Neural cell (in vitro differentiated cells): Measurements from ENCODE around the gene STN1. TPM values are rescaled to one million over a fixed set of nuclear protein-coding genes. Genes with fewer than 3 reads are reported as not detected.

Experiments used
- H2AFZ ChIP-seq: fragments of 200-600, 300-800 bp; sonication (generic), shearing (Covaris generic); 2 replicates; pipeline ENCODE4 v1.6.0; 2014; ENCODE audit warnings: low read depth, mild to moderate bottlenecking, antibody characterized with exemption, low read length, moderate library complexity
- H3F3A ChIP-seq: fragments of 200-600 bp; shearing (Covaris generic); 2 replicates; pipeline ENCODE4 v1.6.1; 2016; ENCODE audit warnings: mild to moderate bottlenecking, moderate library complexity, mixed read lengths, antibody characterized with exemption, low read length; ENCODE audit not compliant: insufficient read depth, poor library complexity, severe bottlenecking
- H3K27ac ChIP-seq: fragments of 200-600, 300-800 bp; sonication (generic), shearing (Covaris generic); 2 replicates; pipeline ENCODE4 v1.5.1; 2014; ENCODE audit warnings: mild to moderate bottlenecking, low read length, moderate library complexity
- H3K27me3 ChIP-seq: fragments of 300-800, 200-600 bp; sonication (generic), shearing (Covaris generic); 2 replicates; pipeline ENCODE4 v1.6.0; 2014; ENCODE audit warnings: mild to moderate bottlenecking, low read depth, low read length, moderate library complexity; ENCODE audit not compliant: insufficient read depth
- H3K36me3 ChIP-seq: fragments of 300-800, 200-600 bp; sonication (generic), shearing (Covaris generic); 2 replicates; pipeline ENCODE4 v1.5.1; 2014; ENCODE audit warnings: mild to moderate bottlenecking, antibody characterized with exemption, low read length, moderate library complexity; ENCODE audit not compliant: insufficient read depth
- H3K4me2 ChIP-seq: fragments of 300-800, 200-600 bp; sonication (generic), shearing (Covaris generic); 2 replicates; pipeline ENCODE4 v1.6.0; 2014; ENCODE audit warnings: mild to moderate bottlenecking, low read length
- H3K4me3 ChIP-seq: fragments of 300-800, 200-600 bp; sonication (generic), shearing (Covaris generic); 2 replicates; pipeline ENCODE4 v1.5.1; 2014; ENCODE audit warnings: mild to moderate bottlenecking, low read length, moderate library complexity
- H3K79me2 ChIP-seq: fragments of 200-600 bp; shearing (Covaris generic); replicated peaks from 2 replicates; pipeline ENCODE4 v1.6.0; 2014; ENCODE audit warnings: mild to moderate bottlenecking, low read length, moderate library complexity; ENCODE audit not compliant: insufficient read depth
- H3K9ac ChIP-seq: fragments of 300-800, 200-600 bp; sonication (generic), shearing (Covaris generic); 2 replicates; pipeline ENCODE4 v1.6.1; 2016; ENCODE audit warnings: mild to moderate bottlenecking, low read length, mixed read lengths
- H3K9me2 ChIP-seq: fragments of 200-600 bp; shearing (Covaris generic); 2 replicates; pipeline ENCODE4 v1.6.1; 2016; ENCODE audit warnings: mild to moderate bottlenecking, low read length, mixed read lengths; ENCODE audit not compliant: insufficient read depth
- H3K9me3 ChIP-seq: fragments of 200-600, 300-800 bp; sonication (generic), shearing (Covaris generic); 2 replicates; pipeline ENCODE4 v1.6.1; 2016; ENCODE audit warnings: mild to moderate bottlenecking, mixed run types, low read length, moderate library complexity, mixed read lengths
- H4K20me1 ChIP-seq: fragments of 200-600 bp; shearing (Covaris generic); 2 replicates; pipeline ENCODE4 v1.6.1; 2016; ENCODE audit warnings: mild to moderate bottlenecking, mixed run types; ENCODE audit not compliant: insufficient read depth
- EP300 ChIP-seq: fragments of 450-650 bp; conservative IDR thresholded peaks from 2 replicates; pipeline ENCODE4 v1.6.1; 2014; ENCODE audit warnings: antibody characterized with exemption, mild to moderate bottlenecking, moderate library complexity; ENCODE audit not compliant: poor library complexity, severe bottlenecking
- EZH2 ChIP-seq: fragments of 200-600, 300-800 bp; shearing (Covaris generic), sonication (generic); IDR thresholded peaks from 2 replicates; pipeline ENCODE4 v1.6.1; 2014; ENCODE audit warnings: antibody characterized with exemption, low read length, borderline replicate concordance, mild to moderate bottlenecking; ENCODE audit not compliant: insufficient read depth, poor library complexity, severe bottlenecking
- MXI1 ChIP-seq: fragments of 450-650 bp; conservative IDR thresholded peaks from 2 replicates; pipeline ENCODE4 v1.6.1; 2014; ENCODE audit warnings: antibody characterized with exemption, mild to moderate bottlenecking; ENCODE audit not compliant: poor library complexity, severe bottlenecking
- POLR2AphosphoS5 ChIP-seq: IDR thresholded peaks from 2 replicates; pipeline ENCODE4 v1.6.1; 2012
- RAD21 ChIP-seq: fragments of 450-650 bp; conservative IDR thresholded peaks from 2 replicates; pipeline ENCODE4 v1.6.1; 2014; ENCODE audit warnings: antibody characterized with exemption, mild to moderate bottlenecking, moderate library complexity
- SMC3 ChIP-seq: fragments of 450-650 bp; conservative IDR thresholded peaks from 2 replicates; pipeline ENCODE4 v1.6.1; 2014; ENCODE audit warnings: antibody characterized with exemption, mild to moderate bottlenecking, moderate library complexity; ENCODE audit not compliant: poor library complexity
- TAF1 ChIP-seq: IDR thresholded peaks from 2 replicates; pipeline ENCODE4 v1.6.1; 2012; ENCODE audit warnings: low read depth
- polyA plus RNA-seq: library from polyadenylated mRNA; depleted of rRNA; stranded (reverse); fragments of >200 nt; gene quantifications from 2 replicates; pipeline ENCODE4 v1.2.3, GENCODE V29; 2014
- TF ChIP-seq, protein P1 (sequence below): fragments of 450-650 bp; IDR thresholded peaks from 2 replicates; pipeline ENCODE4 v1.5.1; 2014; ENCODE audit warnings: antibody characterized with exemption, mild to moderate bottlenecking, moderate library complexity; ENCODE audit not compliant: poor library complexity, severe bottlenecking
- TF ChIP-seq, protein P2 (sequence below): IDR thresholded peaks from 2 replicates; pipeline ENCODE4 v1.6.1; 2012; ENCODE audit warnings: borderline replicate concordance

Gene STN1
- polyA plus RNA-seq, 1 donor from 2014 or later, result 9.4 TPM

DNA sequence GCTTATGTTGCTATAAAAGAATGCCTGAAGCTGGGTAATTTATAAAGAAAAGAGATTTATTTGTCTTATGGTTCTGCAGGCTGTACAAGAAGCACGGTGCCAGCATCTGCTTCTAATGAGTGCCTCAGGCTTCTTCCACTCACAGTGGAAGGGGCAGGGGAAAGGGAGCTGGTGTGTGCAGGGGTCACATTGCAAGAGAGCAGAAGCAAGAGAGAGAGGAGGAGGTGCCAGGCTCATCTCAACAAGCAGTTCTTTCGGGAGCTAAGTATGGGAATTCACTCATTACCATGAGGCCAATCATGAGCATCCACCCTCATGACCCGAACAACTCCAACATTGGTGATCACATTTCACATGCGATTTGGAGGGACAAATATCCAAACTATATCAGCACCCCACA lies 31.7 kb upstream of the STN1 start:
- no peaks in the 10 kb centered on the region for H4K20me1 ChIP-seq
- H3K79me2 ChIP-seq, result no peaks in the 10 kb centered on the region
- H2AFZ ChIP-seq, result no peak overlapping the region
- no peak overlapping the region for H3K4me2 ChIP-seq
- no peak overlapping the region for H3K4me3 ChIP-seq
- H3K9me2 ChIP-seq, result no peaks in the 10 kb centered on the region
- TF ChIP-seq, protein P1, sequence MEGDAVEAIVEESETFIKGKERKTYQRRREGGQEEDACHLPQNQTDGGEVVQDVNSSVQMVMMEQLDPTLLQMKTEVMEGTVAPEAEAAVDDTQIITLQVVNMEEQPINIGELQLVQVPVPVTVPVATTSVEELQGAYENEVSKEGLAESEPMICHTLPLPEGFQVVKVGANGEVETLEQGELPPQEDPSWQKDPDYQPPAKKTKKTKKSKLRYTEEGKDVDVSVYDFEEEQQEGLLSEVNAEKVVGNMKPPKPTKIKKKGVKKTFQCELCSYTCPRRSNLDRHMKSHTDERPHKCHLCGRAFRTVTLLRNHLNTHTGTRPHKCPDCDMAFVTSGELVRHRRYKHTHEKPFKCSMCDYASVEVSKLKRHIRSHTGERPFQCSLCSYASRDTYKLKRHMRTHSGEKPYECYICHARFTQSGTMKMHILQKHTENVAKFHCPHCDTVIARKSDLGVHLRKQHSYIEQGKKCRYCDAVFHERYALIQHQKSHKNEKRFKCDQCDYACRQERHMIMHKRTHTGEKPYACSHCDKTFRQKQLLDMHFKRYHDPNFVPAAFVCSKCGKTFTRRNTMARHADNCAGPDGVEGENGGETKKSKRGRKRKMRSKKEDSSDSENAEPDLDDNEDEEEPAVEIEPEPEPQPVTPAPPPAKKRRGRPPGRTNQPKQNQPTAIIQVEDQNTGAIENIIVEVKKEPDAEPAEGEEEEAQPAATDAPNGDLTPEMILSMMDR, result no peak
- no peak for TF ChIP-seq EP300
- TF ChIP-seq RAD21, result no peak
- TF ChIP-seq POLR2AphosphoS5, result no peak
- TF ChIP-seq, protein P2, sequence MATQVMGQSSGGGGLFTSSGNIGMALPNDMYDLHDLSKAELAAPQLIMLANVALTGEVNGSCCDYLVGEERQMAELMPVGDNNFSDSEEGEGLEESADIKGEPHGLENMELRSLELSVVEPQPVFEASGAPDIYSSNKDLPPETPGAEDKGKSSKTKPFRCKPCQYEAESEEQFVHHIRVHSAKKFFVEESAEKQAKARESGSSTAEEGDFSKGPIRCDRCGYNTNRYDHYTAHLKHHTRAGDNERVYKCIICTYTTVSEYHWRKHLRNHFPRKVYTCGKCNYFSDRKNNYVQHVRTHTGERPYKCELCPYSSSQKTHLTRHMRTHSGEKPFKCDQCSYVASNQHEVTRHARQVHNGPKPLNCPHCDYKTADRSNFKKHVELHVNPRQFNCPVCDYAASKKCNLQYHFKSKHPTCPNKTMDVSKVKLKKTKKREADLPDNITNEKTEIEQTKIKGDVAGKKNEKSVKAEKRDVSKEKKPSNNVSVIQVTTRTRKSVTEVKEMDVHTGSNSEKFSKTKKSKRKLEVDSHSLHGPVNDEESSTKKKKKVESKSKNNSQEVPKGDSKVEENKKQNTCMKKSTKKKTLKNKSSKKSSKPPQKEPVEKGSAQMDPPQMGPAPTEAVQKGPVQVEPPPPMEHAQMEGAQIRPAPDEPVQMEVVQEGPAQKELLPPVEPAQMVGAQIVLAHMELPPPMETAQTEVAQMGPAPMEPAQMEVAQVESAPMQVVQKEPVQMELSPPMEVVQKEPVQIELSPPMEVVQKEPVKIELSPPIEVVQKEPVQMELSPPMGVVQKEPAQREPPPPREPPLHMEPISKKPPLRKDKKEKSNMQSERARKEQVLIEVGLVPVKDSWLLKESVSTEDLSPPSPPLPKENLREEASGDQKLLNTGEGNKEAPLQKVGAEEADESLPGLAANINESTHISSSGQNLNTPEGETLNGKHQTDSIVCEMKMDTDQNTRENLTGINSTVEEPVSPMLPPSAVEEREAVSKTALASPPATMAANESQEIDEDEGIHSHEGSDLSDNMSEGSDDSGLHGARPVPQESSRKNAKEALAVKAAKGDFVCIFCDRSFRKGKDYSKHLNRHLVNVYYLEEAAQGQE, result no peak
- no peak for TF ChIP-seq TAF1
- H3F3A ChIP-seq, result no peaks in the 10 kb centered on the region
- H3K27ac ChIP-seq, result no peak overlapping the region
- H3K36me3 ChIP-seq, result no peaks in the 10 kb centered on the region
- no peak overlapping the region for H3K9ac ChIP-seq
- no peaks in the 10 kb centered on the region for H3K9me3 ChIP-seq
- H3K27me3 ChIP-seq, result no peaks in the 10 kb centered on the region

DNA sequence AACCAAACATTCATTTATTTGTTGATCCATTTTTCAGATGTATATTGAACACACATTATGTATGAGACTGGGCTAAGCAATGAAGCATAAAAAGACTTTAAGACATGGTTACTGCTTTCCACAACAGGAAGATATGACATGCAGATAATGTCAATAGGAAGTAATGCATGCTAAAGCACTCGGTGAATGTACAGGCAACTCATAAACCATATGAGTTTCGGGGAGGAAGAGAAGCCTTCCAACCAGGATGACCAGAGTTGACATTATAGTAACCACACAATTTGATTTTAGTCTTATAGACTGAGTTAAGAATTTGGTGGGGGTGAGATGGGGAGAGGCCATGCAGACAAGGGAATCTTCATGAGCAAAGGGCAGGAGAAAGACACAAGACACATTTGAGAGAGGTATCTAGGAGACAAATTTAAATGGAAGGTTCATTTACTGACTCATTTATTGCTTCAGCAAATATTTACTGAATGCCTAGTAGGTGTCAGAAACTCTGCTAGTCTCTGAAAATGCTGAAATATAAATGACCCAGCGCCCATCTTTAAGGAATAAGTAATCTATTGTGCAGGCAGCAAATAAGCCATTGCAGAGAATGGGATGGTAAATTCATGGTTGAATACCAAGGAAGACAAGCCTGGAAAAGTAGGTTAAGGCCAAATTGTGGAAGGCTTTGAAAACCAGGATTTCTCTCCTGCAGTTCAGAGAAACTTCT lies 30.0 kb upstream of the STN1 start:
- TF ChIP-seq SMC3 (no peak), MXI1 (no peak), EP300 (no peak), RAD21 (no peak), EZH2 (no peak), POLR2AphosphoS5 (no peak), TAF1 (no peak)
- TF ChIP-seq, protein P1, result no peak
- TF ChIP-seq, protein P2, result no peak
- no peaks in the 10 kb centered on the region for H3K9me3 ChIP-seq
- H3K79me2 ChIP-seq, result no peaks in the 10 kb centered on the region
- no peaks in the 10 kb centered on the region for H3K9me2 ChIP-seq
- H2AFZ ChIP-seq, result no peak overlapping the region
- H3K9ac ChIP-seq, result no peak overlapping the region
- no peaks in the 10 kb centered on the region for H3K36me3 ChIP-seq
- no peaks in the 10 kb centered on the region for H4K20me1 ChIP-seq
- H3K27me3 ChIP-seq, result no peaks in the 10 kb centered on the region
- no peak overlapping the region for H3K27ac ChIP-seq
- H3F3A ChIP-seq, result no peaks in the 10 kb centered on the region
- no peak overlapping the region for H3K4me3 ChIP-seq
- no peak overlapping the region for H3K4me2 ChIP-seq
